Activated CD8-positive, alpha-beta memory T cell treated with anti-CD3 and anti-CD28 coated beads, Interleukin-2, amount 50 U/mL, for 1 hour (primary cell): ENCODE results near the gene KCP.
"Not testable (repeated sequence)": the region's sequence is repeated elsewhere in the genome, so short reads cannot be mapped to it uniquely, and the experiment has no call there.

Experiments
- DNase-seq: peaks from one replicate; pipeline ENCODE4 v3.0.0-alpha.2; 2020; ENCODE audit errors: extremely low read depth

KCP gene

GRCh38 chr7:128921866-128922440, 11.4 kb upstream of the KCP start:
- no peak for DNase-seq

- no peak for DNase-seq
Observed at GRCh38 chr7:128920913-128921582, 10.5 kb upstream of the KCP start.

- no peak for DNase-seq
Observed at GRCh38 chr7:128919881-128920799, 9.6 kb upstream of the KCP start.

- DNase-seq, result no peak
Observed at GRCh38 chr7:128919241-128919640, 8.7 kb upstream of the KCP start.

GRCh38 chr7:128918016-128918665, 7.6 kb upstream of the KCP start:
- DNase-seq, result no peak

- DNase-seq, result no peak
Observed at GRCh38 chr7:128917122-128917521, 6.6 kb upstream of the KCP start.

GRCh38 chr7:128916643-128916915, 6.1 kb upstream of the KCP start:
- no peak for DNase-seq

- no peak for DNase-seq
Observed at GRCh38 chr7:128915841-128916642, 5.5 kb upstream of the KCP start.

- DNase-seq, result no peak
Observed at GRCh38 chr7:128915271-128915819, 4.8 kb upstream of the KCP start.

GRCh38 chr7:128914566-128915151, 4.2 kb upstream of the KCP start:
- DNase-seq, result no peak

GRCh38 chr7:128913870-128914565, 3.5 kb upstream of the KCP start:
- no peak for DNase-seq

- DNase-seq, result not testable (repeated sequence)
Observed at GRCh38 chr7:128912709-128913495, 2.4 kb upstream of the KCP start.

- no peak for DNase-seq
Observed at GRCh38 chr7:128912281-128912680, 1.8 kb upstream of the KCP start.

GRCh38 chr7:128911423-128912031, 1.0 kb upstream of the KCP start:
- no peak for DNase-seq

- DNase-seq, result no peak
Observed at GRCh38 chr7:128909625-128910568, 612 bp downstream of the KCP start.

- no peak for DNase-seq
Observed at GRCh38 chr7:128908750-128909624, 1.5 kb downstream of the KCP start.
